NCI-H2029 (cell line): ENCODE measurements around the gene NPBWR2.
A peak's percentile ranks its signal among the peaks of the same experiment; 100 is the strongest.

Experiments
- DNase-seq: peaks from one replicate; lab custom pipeline; 2025; lab: John Stamatoyannopoulos, UW

NPBWR2 gene, protein sequence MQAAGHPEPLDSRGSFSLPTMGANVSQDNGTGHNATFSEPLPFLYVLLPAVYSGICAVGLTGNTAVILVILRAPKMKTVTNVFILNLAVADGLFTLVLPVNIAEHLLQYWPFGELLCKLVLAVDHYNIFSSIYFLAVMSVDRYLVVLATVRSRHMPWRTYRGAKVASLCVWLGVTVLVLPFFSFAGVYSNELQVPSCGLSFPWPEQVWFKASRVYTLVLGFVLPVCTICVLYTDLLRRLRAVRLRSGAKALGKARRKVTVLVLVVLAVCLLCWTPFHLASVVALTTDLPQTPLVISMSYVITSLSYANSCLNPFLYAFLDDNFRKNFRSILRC

DNA sequence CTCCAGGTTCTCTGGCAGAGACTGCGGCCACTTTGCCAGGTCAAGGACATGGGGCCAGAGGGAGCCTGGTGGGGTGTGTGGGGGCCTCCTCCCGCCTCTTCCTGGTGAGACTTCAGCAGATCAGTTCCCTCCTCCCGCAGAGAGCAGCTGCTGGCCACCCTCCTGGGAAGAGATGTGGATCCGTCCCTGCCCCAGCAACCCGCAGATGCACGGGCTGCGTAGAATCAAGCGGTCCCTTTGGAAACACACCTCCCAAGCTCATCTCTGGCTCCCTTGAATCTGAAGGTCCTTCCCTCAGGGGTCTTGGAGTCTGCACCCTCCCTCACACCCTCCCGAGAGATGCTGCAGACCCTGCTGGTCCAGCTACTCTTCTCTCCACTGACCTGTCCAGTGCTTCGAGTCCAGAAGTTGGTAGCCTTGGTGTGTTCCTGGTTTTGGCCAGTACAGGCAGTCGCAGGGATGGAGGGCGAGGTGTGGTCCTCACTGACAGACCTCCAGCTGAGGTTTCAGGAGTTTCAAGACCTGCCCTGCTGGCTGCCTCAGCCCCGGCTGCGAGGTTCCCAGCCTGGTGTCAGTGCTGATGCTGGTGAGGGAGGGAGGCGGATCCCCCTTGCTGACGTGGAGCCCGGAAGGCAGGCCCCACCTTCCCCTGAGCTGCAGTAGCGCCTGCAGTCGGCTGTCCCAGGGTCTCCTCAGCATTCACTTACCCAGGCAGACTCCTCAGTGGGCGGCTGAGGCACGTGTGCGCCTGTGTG is at the start of gene NPBWR2:
TSS of gene NPBWR2 (minus strand) at position 585 of the 755 bp plus-strand sequence. CDS start 734 bp downstream, outside the sequence.
- DNase-seq, result no peak

DNA sequence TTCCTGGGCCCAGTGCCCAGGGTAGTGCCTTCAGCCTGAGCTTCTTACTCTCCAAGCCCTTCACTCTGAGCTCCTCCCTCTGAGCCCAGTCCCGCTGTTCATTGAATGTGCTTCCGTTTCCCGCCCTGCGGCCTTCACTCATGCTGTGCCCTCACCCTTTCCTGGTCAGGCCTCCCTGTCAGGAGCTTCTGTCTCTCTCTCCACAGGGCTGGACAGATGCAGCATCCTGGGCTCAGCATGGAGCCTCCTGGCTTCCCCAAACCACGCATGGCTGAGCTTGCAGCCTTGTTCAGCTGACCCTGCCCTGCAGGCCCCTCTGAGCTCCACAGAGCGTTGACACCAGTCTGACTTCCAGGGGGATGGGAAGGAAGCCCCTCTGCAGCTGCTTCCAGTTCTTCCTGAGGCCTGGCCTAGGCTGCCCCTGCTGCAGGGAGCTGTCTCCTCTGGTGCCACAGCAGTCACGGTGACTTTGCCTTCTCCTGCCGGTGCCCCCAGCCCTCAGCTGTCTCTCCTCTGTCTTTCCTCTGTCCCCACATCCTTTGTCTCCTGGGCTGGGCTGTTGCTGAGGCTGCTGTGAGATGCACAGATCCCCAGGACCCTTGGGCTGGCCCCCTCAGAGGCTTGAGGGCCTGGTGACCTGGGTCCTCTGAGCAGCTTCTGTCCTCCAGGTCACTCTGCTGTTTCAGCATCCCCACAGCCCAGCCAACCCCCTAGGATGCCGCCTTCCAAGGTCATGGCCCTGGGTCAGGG is 48.9 kb upstream of the NPBWR2 start:
- DNase-seq, result peak; percentile 94

DNA sequence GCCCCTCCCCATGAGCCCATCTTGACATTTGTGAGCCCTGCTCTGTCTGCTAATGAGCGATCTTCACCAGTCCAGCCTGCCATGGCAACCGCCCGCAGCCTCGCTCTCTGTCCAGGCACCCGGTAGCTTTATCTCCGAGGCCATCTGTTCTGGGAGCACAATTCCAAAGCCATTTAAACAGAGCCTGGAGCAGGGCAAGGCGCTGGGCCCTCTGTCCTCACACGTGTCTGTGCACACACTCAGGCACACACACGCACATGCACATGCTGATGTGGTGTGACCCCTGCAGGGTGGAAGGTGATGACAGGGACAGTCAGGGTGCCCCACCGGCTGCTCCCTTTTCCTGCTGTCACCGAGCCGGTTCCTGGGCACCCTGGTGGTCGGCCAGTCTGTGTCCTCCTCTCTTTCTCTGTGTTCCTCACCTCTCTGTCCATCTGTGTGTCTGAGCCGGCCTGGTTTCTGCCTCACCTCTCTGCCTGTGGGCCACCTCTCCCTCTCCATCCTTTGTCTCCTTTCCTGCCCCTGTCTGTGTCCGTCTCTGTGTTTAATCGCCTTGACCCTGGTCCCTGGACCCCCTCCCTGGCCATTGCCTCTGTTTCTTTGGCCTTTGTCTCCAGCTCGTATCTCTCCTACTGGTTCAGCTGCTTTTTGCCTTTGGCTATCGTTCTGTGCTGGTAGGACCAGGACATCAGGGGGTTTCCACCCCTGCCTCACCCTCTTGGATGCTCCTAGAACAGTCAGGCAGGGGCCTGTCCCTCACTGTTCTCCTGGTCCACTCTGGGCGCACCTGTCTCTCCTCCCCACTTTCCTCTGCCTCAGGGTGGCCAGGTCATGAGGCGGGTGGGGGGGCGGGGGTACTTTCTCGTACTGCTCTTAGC is 48.1 kb upstream of the NPBWR2 start:
- no peak for DNase-seq

GRCh38 chr20:64154590-64155257 is 47.4 kb upstream of the NPBWR2 start:
- DNase-seq, result no peak

DNA sequence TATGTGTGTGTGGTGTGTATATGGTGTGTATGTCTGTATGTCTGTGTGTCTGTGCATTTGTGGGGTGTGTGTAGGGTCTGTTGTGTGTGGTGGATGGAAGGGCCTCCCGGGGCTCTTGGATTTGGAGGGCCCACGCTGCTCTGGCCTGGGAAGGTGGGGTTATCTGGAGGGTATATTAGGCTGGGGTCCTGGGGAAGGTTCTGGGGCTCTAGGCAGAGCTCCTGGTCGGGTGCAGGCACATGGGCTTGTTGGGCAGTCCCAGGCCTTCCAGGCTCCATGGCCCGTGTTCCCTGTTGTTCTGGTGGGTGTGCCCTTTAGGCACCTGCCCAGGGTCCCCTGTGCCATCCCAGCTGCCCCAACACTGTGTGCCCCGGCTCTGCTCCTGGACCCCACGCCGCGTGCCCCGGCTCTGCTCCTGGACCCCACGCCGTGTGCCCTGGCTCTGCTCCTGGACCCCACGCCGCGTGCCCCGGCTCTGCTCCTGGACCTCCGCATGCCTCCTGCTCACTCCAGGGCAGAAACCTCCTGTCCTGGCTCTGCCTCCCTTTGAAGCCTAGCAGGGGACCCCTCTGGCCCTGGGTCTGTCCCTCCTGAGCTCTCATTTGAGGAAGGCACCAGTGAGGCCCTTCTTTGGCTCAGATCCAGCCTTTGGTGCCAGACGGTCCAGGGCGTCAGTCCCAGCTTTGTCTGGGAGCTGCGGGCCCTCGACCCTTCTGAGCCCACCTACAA is 46.7 kb upstream of the NPBWR2 start:
- DNase-seq, result no peak

GRCh38 chr20:64153410-64153809 is 46.0 kb upstream of the NPBWR2 start:
- DNase-seq, result no peak

DNA sequence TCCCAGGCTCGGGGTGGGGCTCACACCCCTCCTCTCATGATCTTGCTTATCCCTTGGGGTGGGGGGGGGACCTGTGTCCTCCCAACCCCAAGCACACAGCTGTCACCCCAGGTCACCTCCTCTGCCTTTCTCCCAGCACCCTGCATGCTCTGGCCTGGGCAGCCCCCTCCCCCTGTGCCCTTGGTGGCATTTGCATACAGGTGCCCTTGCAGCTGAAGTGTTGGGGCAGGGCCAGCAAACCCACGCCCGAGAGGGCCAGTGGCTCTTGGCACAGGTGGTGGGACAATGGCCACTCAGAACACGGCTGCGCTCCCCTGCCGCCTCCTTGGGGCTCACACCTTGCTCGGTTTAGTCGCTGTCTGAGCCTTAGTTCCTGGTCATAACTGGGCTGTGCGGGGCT is 45.5 kb upstream of the NPBWR2 start:
- peak; percentile 92 for DNase-seq

- DNase-seq, result no peak
Observed at GRCh38 chr20:64151633-64152530, 44.5 kb upstream of the NPBWR2 start.

DNA sequence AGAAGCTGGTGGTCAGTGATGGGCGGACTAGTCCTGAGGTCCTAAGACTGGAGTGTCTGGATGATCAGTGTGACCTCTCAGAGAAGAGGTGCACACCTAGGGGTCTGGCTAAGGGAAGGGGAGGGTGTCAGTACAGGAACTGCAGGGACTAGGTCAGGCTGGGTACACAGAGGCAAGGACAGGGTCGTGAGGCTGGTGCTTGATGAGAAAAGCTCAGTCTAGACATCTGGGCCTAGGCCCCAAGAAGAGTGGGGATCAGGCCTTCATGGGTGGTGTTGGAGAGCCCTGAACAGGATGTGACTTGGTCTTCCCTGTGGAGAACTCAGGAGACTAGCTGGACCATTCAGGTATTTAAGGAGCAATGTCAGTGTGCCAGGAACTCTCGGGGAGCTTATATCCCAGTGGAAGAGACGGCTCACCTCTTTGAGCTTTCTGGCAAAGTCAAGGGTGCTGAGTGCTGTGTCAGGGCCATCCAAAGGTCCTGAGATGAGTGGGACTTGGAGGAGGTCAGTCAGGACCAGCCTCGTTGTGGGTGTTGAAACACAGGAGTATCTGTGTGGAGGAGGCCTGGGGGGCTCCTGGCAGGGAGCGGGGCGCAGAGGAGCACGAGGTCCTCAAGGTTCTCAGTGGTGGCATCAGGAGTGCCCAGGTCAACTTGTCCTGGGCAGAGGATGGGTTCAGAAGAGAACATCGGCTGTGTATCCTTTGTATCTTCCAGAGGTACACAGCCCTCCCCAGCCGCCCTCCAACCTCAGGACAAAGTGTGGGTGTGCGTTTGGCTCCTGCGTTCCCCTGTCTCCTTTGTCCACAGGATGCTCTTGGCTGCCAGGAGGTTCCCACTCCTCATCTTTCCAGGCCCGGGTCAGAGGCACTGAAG is 43.6 kb upstream of the NPBWR2 start:
- no peak for DNase-seq

- DNase-seq, result no peak
Observed at GRCh38 chr20:64149809-64150560, 42.6 kb upstream of the NPBWR2 start.

GRCh38 chr20:64149141-64149540 is 41.8 kb upstream of the NPBWR2 start:
- DNase-seq, result no peak

- no peak for DNase-seq
Observed at GRCh38 chr20:64148581-64148980, 41.2 kb upstream of the NPBWR2 start.

- no peak for DNase-seq
Observed at GRCh38 chr20:64146936-64147477, 39.6 kb upstream of the NPBWR2 start.

DNA sequence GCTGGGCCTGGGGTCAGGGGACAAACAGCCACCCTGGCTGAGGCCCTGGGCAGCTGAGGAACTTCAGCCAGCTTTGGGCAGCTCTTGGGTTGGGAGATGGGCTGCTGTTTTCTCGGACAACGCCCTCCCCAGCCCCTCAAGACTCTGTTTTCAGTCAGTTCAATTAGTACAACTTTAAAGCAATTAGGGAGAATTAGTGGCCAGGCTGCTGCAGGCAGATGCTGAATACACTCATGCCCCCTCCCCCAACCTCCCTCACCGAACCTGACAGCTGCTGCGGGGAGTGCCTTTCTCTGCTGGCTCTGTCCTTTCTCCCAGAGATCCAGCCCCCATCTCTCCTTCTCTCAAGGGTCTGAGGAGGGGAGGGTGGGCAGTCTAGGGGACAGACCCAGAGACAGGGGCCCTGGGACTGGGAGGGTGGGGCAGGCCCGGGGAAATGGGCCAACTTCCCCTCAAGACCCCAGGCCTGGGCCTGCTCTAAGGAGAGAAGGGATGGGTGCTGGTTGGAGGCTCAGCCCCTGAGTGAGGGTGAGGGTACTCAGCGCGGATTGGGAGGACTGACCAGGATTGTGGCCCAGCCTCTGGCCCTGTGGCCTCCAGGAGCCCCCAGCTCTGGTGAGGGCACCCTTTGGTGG is 39.1 kb upstream of the NPBWR2 start:
- no peak for DNase-seq

DNA sequence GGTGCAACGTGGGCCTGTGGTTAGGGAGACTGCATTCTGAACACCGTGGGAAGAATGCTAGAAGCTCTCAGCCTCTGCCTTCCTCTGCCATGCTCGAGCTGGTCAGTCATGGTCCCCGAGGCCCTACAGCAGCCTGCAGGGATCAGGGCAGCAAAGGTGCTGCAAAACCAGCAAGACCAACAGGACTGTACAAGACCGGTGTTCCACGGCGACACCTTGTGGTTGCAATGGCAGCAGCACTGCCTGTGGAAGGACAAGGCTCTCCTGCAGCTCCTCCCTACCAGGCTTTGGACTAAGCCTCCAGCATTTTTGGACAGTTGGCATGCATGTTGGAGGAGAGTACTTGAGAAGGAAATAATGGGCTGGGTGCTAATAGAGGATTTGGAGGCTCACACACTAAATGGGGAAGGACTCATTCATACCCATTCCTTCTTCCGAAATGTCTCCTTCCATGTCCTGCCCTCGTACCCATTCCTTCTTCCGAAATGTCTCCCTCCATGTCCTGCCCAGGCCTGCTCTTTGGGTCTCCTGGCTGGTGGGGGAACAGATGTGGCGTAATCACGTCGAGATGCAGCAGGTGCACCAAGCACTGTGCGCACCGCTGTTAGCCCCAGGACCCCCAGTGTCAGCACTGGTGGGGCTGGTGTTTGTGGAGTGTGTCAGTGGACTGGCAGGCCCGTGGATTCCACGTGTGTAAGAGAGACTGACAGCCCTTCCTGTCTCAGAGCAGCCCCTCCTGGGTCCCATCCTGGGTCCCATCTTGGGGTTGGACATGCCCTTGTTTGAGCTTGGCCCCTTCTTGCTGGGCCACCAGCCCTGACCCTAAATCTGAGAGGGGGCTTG is 38.3 kb upstream of the NPBWR2 start:
- no peak for DNase-seq
